ENCODE results near the gene PCDH9.
"Not testable (repeated sequence)": the region's sequence is repeated elsewhere in the genome, so short reads cannot be mapped to it uniquely, and the experiment has no call there.

PCDH9 gene

GRCh38 chr13:66343224-66343828 lies 886.8 kb downstream of the PCDH9 start:
- DNase-seq: peak; percentile 28
- in situ Hi-C loops (cut with MboI; ENCODE audit: low pct_unique_long_range_greater_than_20kb, low sequenced_read_pairs): no loop called here

- no peak for DNase-seq
- in situ Hi-C loops (cut with MboI; ENCODE audit: low pct_unique_long_range_greater_than_20kb, low sequenced_read_pairs): no loop called here
Measured at GRCh38 chr13:66341635-66342377, 888.3 kb downstream of the PCDH9 start.

- in situ Hi-C loops (cut with MboI; ENCODE audit: low pct_unique_long_range_greater_than_20kb, low sequenced_read_pairs): no loop called here
- no peak for DNase-seq
Measured at GRCh38 chr13:66339214-66339613, 890.9 kb downstream of the PCDH9 start.

GRCh38 chr13:66338542-66338941 lies 891.6 kb downstream of the PCDH9 start:
- in situ Hi-C loops (cut with MboI; ENCODE audit: low pct_unique_long_range_greater_than_20kb, low sequenced_read_pairs): no loop called here
- no peak for DNase-seq

- in situ Hi-C loops (cut with MboI; ENCODE audit: low pct_unique_long_range_greater_than_20kb, low sequenced_read_pairs): no loop called here
- DNase-seq: no peak
Measured at GRCh38 chr13:66335626-66336025, 894.5 kb downstream of the PCDH9 start.

- in situ Hi-C loops (cut with MboI; ENCODE audit: low pct_unique_long_range_greater_than_20kb, low sequenced_read_pairs): no loop called here
- DNase-seq: peak; percentile 32
Measured at GRCh38 chr13:66329988-66330451, 900.1 kb downstream of the PCDH9 start.

- DNase-seq: no peak
- in situ Hi-C loops (cut with MboI; ENCODE audit: low pct_unique_long_range_greater_than_20kb, low sequenced_read_pairs): no loop called here
Measured at GRCh38 chr13:66328476-66328875, 901.7 kb downstream of the PCDH9 start.

- no peak for DNase-seq
- in situ Hi-C loops (cut with MboI; ENCODE audit: low pct_unique_long_range_greater_than_20kb, low sequenced_read_pairs): no loop called here
Measured at GRCh38 chr13:66323745-66324347, 906.3 kb downstream of the PCDH9 start.

GRCh38 chr13:66322936-66323335 lies 907.2 kb downstream of the PCDH9 start:
- DNase-seq: no peak
- in situ Hi-C loops (cut with MboI; ENCODE audit: low pct_unique_long_range_greater_than_20kb, low sequenced_read_pairs): no loop called here

- in situ Hi-C loops (cut with MboI; ENCODE audit: low pct_unique_long_range_greater_than_20kb, low sequenced_read_pairs): no loop called here
- no peak for DNase-seq
Measured at GRCh38 chr13:66322193-66322740, 907.9 kb downstream of the PCDH9 start.

- in situ Hi-C loops (cut with MboI; ENCODE audit: low pct_unique_long_range_greater_than_20kb, low sequenced_read_pairs): no loop called here
- no peak for DNase-seq
Measured at GRCh38 chr13:66314911-66315310, 915.2 kb downstream of the PCDH9 start.

GRCh38 chr13:66313413-66313812 lies 916.7 kb downstream of the PCDH9 start:
- DNase-seq: no peak
- in situ Hi-C loops (cut with MboI; ENCODE audit: low pct_unique_long_range_greater_than_20kb, low sequenced_read_pairs): no loop called here

- in situ Hi-C loops (cut with MboI; ENCODE audit: low pct_unique_long_range_greater_than_20kb, low sequenced_read_pairs): no loop called here
- no peak for DNase-seq
Measured at GRCh38 chr13:66312312-66313087, 917.6 kb downstream of the PCDH9 start.

- no peak for DNase-seq
- in situ Hi-C loops (cut with MboI; ENCODE audit: low pct_unique_long_range_greater_than_20kb, low sequenced_read_pairs): no loop called here
Measured at GRCh38 chr13:66305961-66306617, 924.0 kb downstream of the PCDH9 start.

- in situ Hi-C loops (cut with MboI; ENCODE audit: low pct_unique_long_range_greater_than_20kb, low sequenced_read_pairs): no loop called here
- DNase-seq: no peak
Measured at GRCh38 chr13:66301482-66301881, 928.7 kb downstream of the PCDH9 start.

- in situ Hi-C loops (cut with MboI; ENCODE audit: low pct_unique_long_range_greater_than_20kb, low sequenced_read_pairs): no loop called here
- DNase-seq: no peak
Measured at GRCh38 chr13:66301006-66301405, 929.1 kb downstream of the PCDH9 start.

GRCh38 chr13:66296875-66297274 lies 933.3 kb downstream of the PCDH9 start:
- in situ Hi-C loops (cut with MboI; ENCODE audit: low pct_unique_long_range_greater_than_20kb, low sequenced_read_pairs): no loop called here
- no peak for DNase-seq

- no peak for DNase-seq
- in situ Hi-C loops (cut with MboI; ENCODE audit: low pct_unique_long_range_greater_than_20kb, low sequenced_read_pairs): no loop called here
Measured at GRCh38 chr13:66296328-66296727, 933.8 kb downstream of the PCDH9 start.

GRCh38 chr13:66286806-66287205 lies 943.3 kb downstream of the PCDH9 start:
- DNase-seq; in situ Hi-C loops (cut with MboI; ENCODE audit: low pct_unique_long_range_greater_than_20kb, low sequenced_read_pairs): not testable (repeated sequence)
